H1 (cell line): ENCODE data around the gene UNC79. TPM values are rescaled to one million over a fixed set of nuclear protein-coding genes. Genes with fewer than 3 reads are reported as not detected.

Source experiments
- CHD7 ChIP-seq: fragments of 300-600 bp; sonication (generic); IDR thresholded peaks from 2 replicates; pipeline ENCODE4 v1.7.1; 2012; ENCODE audit warnings: low read length, moderate library complexity, mild to moderate bottlenecking, inconsistent platforms; ENCODE audit not compliant: insufficient replicate concordance
- polyA plus RNA-seq, 7 experiments: library from polyadenylated mRNA; depleted of rRNA in 3 of 7; stranded (reverse) in 5 of 7; unstranded in 2 of 7; fragments of >200 nt in 5 of 7; fragments of 200-250 nt in 2 of 7; gene quantifications; 1 replicate in 5 of 7; 2 replicates in 1 of 7; 4 replicates in 1 of 7; pipeline versions ENCODE4 v1.2.1 to v1.2.3, GENCODE V29; 2011 to 2013; ENCODE audit warnings: missing spikeins in 2 of 7, mixed read lengths in 2 of 7
- total RNA-seq: library from RNA; stranded (reverse); fragmentation: NEBNext Ultra II Directional; extraction: Animal tissue kit (Norgen Biotek cat#: 25700); gene quantifications from 2 replicates; pipeline ENCODE4 v1.2.1, GENCODE V29; 2021

Gene UNC79
- total and polyA plus RNA-seq, 2 of the 8 experiments (the other 6 are each of a cell fraction or from before 2014, with no cell fraction given): 1.8 to 2.3 TPM

GRCh38 chr14:93693914-93694313, 263.2 kb downstream of the UNC79 start (continued):
- peak; percentile 63 for TF ChIP-seq CHD7
- TF ChIP-seq, all 59 proteins: peak for 3
